ENCODE data around the gene ELAC2.

GRCh38 chr17:12947047-12947446 lies 70.8 kb downstream of the ELAC2 start:
- no peak for TF ChIP-seq CTCF (conservative IDR thresholded peaks at IDR 0.05; ENCODE audit: low read depth, low read length)
- TF ChIP-seq POLR2A (IDR thresholded peaks at IDR 0.05; ENCODE audit: low read depth, low read length): no peak
- no peak for TF ChIP-seq ELK1 (IDR thresholded peaks at IDR 0.05; ENCODE audit: borderline replicate concordance, low read depth, low read length)
- TF ChIP-seq MAZ (IDR thresholded peaks at IDR 0.05; ENCODE audit: borderline replicate concordance, low read depth, low read length): no peak
- TF ChIP-seq FOS (IDR thresholded peaks at IDR 0.05; ENCODE audit: low read depth, low read length): no peak
- no peak for TF ChIP-seq RAD21 (IDR thresholded peaks at IDR 0.05; ENCODE audit: low read length)
